Measurements from ENCODE around the gene PASK. TPM values are rescaled to one million over a fixed set of nuclear protein-coding genes. Genes with fewer than 3 reads are reported as not detected.

PASK gene
- polyA plus RNA-seq, 1 donor (not counting 4 experiments of a cell fraction or from before 2014, with no cell fraction given): 4.3 TPM

GRCh38 chr2:241149925-241150659 is 820 bp upstream of the PASK start, which contains the start of gene PPP1R7:
TSS of gene PPP1R7 (plus strand) at chr2:241150467. CDS start at chr2:241150496, 29 bp downstream.
- Histone ChIP-seq H3K9ac (ENCODE audit: control insufficient read depth, extremely low read depth, insufficient read depth, low read length) (peak within 1 kb of the TSS; percentile 84), H3K27me3 (ENCODE audit: control insufficient read depth, extremely low read depth, insufficient read depth, low read length) (no peaks in the 10 kb centered on the region), H3K4me2 (ENCODE audit: control insufficient read depth, extremely low read depth, insufficient read depth, low read depth, low read length) (peak within 1 kb of the TSS; percentile 85), H3K79me2 (ENCODE audit: control insufficient read depth, insufficient read depth, low read length) (peaks cover 19% of the 10 kb centered on the region), H3K4me1 (ENCODE audit: control insufficient read depth, extremely low read depth, insufficient read depth, low read length) (peaks cover 16% of the 10 kb centered on the region), H3K9me3 (ENCODE audit: control insufficient read depth, low read depth, low read length) (no peaks in the 10 kb centered on the region), H3K9me1 (ENCODE audit: control insufficient read depth, extremely low read depth, insufficient read depth, low read length) (no peaks in the 10 kb centered on the region), H2AFZ (ENCODE audit: control insufficient read depth, low read length) (peak within 1 kb of the TSS; percentile 100), H4K20me1 (ENCODE audit: control insufficient read depth, extremely low read depth, insufficient read depth, low read length) (no peaks in the 10 kb centered on the region), H3K36me3 (ENCODE audit: control insufficient read depth in 2 of 2, extremely low read depth in 1 of 2, insufficient read depth in 2 of 2, low read length in 2 of 2) (peaks cover 4 to 6% of the 10 kb centered on the region in 2 experiments), H3K27ac (ENCODE audit: control insufficient read depth, insufficient read depth, low read length) (peak within 1 kb of the TSS; percentile 76), H3K4me3 (ENCODE audit: control insufficient read depth in 2 of 3, extremely low read depth in 1 of 3, insufficient read depth in 2 of 3, low read depth in 1 of 3, low read length in 3 of 3) (peak within 1 kb of the TSS; percentile 78 to 88 (median 81))
- DNase-seq (ENCODE audit: low read depth, low spot score) (peak; percentile 66), FAIRE-seq (no peak)
- dilution Hi-C loops (cut with MboI; ENCODE audit: extremely low pct_ligation_motif_present, low sequenced_read_pairs): no loop called here
- TF ChIP-seq, protein P1, sequence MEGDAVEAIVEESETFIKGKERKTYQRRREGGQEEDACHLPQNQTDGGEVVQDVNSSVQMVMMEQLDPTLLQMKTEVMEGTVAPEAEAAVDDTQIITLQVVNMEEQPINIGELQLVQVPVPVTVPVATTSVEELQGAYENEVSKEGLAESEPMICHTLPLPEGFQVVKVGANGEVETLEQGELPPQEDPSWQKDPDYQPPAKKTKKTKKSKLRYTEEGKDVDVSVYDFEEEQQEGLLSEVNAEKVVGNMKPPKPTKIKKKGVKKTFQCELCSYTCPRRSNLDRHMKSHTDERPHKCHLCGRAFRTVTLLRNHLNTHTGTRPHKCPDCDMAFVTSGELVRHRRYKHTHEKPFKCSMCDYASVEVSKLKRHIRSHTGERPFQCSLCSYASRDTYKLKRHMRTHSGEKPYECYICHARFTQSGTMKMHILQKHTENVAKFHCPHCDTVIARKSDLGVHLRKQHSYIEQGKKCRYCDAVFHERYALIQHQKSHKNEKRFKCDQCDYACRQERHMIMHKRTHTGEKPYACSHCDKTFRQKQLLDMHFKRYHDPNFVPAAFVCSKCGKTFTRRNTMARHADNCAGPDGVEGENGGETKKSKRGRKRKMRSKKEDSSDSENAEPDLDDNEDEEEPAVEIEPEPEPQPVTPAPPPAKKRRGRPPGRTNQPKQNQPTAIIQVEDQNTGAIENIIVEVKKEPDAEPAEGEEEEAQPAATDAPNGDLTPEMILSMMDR (optimal IDR thresholded peaks at IDR 0.05 in 1 of 3, IDR thresholded peaks at IDR 0.05 in 1 of 3, conservative IDR thresholded peaks at IDR 0.05 in 1 of 3; ENCODE audit: extremely low read depth in 1 of 3, insufficient read depth in 2 of 3, low read length in 3 of 3): peak in 1 of 3 experiments; percentile 13
- TF ChIP-seq EZH2 (IDR thresholded peaks at IDR 0.05; ENCODE audit: low read length): no peak

GRCh38 chr2:241149675-241149924 is 328 bp upstream of the PASK start:
- Histone ChIP-seq H3K36me3 (ENCODE audit: control insufficient read depth in 2 of 2, extremely low read depth in 1 of 2, insufficient read depth in 2 of 2, low read length in 2 of 2) (peaks cover 0 to 5% of the 10 kb centered on the region in 2 experiments), H3K9me1 (ENCODE audit: control insufficient read depth, extremely low read depth, insufficient read depth, low read length) (no peaks in the 10 kb centered on the region), H3K4me3 (ENCODE audit: control insufficient read depth in 2 of 3, extremely low read depth in 1 of 3, insufficient read depth in 2 of 3, low read depth in 1 of 3, low read length in 3 of 3) (peak overlapping the region; percentile 78 to 88 (median 81)), H3K79me2 (ENCODE audit: control insufficient read depth, insufficient read depth, low read length) (peaks cover 19% of the 10 kb centered on the region), H3K4me1 (ENCODE audit: control insufficient read depth, extremely low read depth, insufficient read depth, low read length) (peaks cover 16% of the 10 kb centered on the region), H3K9ac (ENCODE audit: control insufficient read depth, extremely low read depth, insufficient read depth, low read length) (peak overlapping the region; percentile 84), H2AFZ (ENCODE audit: control insufficient read depth, low read length) (peak overlapping the region; percentile 100), H3K9me3 (ENCODE audit: control insufficient read depth, low read depth, low read length) (no peaks in the 10 kb centered on the region), H4K20me1 (ENCODE audit: control insufficient read depth, extremely low read depth, insufficient read depth, low read length) (no peaks in the 10 kb centered on the region), H3K4me2 (ENCODE audit: control insufficient read depth, extremely low read depth, insufficient read depth, low read depth, low read length) (peak overlapping the region; percentile 85), H3K27me3 (ENCODE audit: control insufficient read depth, extremely low read depth, insufficient read depth, low read length) (no peaks in the 10 kb centered on the region), H3K27ac (ENCODE audit: control insufficient read depth, insufficient read depth, low read length) (peak overlapping the region; percentile 36)
- FAIRE-seq (no peak), DNase-seq (ENCODE audit: low read depth, low spot score) (no peak)
- dilution Hi-C loops (cut with MboI; ENCODE audit: extremely low pct_ligation_motif_present, low sequenced_read_pairs): no loop called here
- TF ChIP-seq, protein P1 (optimal IDR thresholded peaks at IDR 0.05 in 1 of 3, IDR thresholded peaks at IDR 0.05 in 1 of 3, conservative IDR thresholded peaks at IDR 0.05 in 1 of 3; ENCODE audit: extremely low read depth in 1 of 3, insufficient read depth in 2 of 3, low read length in 3 of 3): no peak
- TF ChIP-seq EZH2 (IDR thresholded peaks at IDR 0.05; ENCODE audit: low read length): no peak
